Central memory CD8-positive, alpha-beta T cell (primary cell): ENCODE measurements around the gene PROSER1.

Source experiments
- ATAC-seq: fragments of 150-1000 bp; cut with Tn5 transposase; replicated peaks from 2 replicates; pipeline ENCODE4 v1.10.0; 2022; ENCODE audit warnings: mild to moderate bottlenecking, moderate FRiP score, moderate number of reproducible peaks; ENCODE audit not compliant: poor library complexity, severe bottlenecking; ENCODE audit errors: extremely low read depth
- DNase-seq, 2 donors: peaks; one replicate each; pipeline ENCODE4 v3.0.0; 2021; ENCODE audit warnings: low spot score in 2 of 2
- H3K27ac Mint-ChIP-seq: one replicate; pipeline ENCODE4 v1.8.0; 2022; ENCODE audit warnings: low read depth, mild to moderate bottlenecking, moderate library complexity, mixed read lengths
- H3K27me3 Mint-ChIP-seq: one replicate; pipeline ENCODE4 v1.8.0; 2022; ENCODE audit warnings: mixed read lengths
- H3K36me3 Mint-ChIP-seq: one replicate; pipeline ENCODE4 v1.8.0; 2022; ENCODE audit warnings: mild to moderate bottlenecking, moderate library complexity, mixed read lengths; ENCODE audit not compliant: insufficient read depth
- H3K4me1 Mint-ChIP-seq: one replicate; pipeline ENCODE4 v1.8.0; 2022; ENCODE audit warnings: mixed read lengths
- H3K4me3 Mint-ChIP-seq: one replicate; pipeline ENCODE4 v1.8.0; 2022; ENCODE audit warnings: mild to moderate bottlenecking, moderate library complexity, mixed read lengths
- H3K9me3 Mint-ChIP-seq: one replicate; pipeline ENCODE4 v1.8.0; 2022; ENCODE audit warnings: mixed read lengths

PROSER1 gene

GRCh38 chr13:39044536-39044935 is 6.6 kb upstream of the PROSER1 start:
- Mint-ChIP-seq H3K4me1 (peaks cover 5% of the 10 kb centered on the region), H3K9me3 (no peaks in the 10 kb centered on the region), H3K36me3 (peaks cover 13% of the 10 kb centered on the region), H3K27ac (no peak overlapping the region), H3K27me3 (no peaks in the 10 kb centered on the region), H3K4me3 (no peak overlapping the region)
- no peak for DNase-seq
- no peak for ATAC-seq

- Mint-ChIP-seq H3K27ac (no peak overlapping the region), H3K4me3 (no peak overlapping the region), H3K27me3 (no peaks in the 10 kb centered on the region), H3K4me1 (peaks cover 25% of the 10 kb centered on the region), H3K36me3 (peaks cover 25% of the 10 kb centered on the region), H3K9me3 (no peaks in the 10 kb centered on the region)
- no peak for ATAC-seq
- DNase-seq, result no peak
Measured at GRCh38 chr13:39040206-39040605, 2.3 kb upstream of the PROSER1 start.

- H3K36me3 Mint-ChIP-seq, result peaks cover 23% of the 10 kb centered on the region
- no peak for DNase-seq
- ATAC-seq, result no peak
- no peaks in the 10 kb centered on the region for H3K9me3 Mint-ChIP-seq
- no peaks in the 10 kb centered on the region for H3K27me3 Mint-ChIP-seq
- H3K4me1 Mint-ChIP-seq, result peaks cover 36% of the 10 kb centered on the region
- peak overlapping the region; percentile 85 for H3K4me3 Mint-ChIP-seq
- H3K27ac Mint-ChIP-seq, result peak overlapping the region; percentile 86
Measured at GRCh38 chr13:39039041-39039440, 1.2 kb upstream of the PROSER1 start.

- peak in 1 of 2 donors; percentile 50 for DNase-seq
- H3K9me3 Mint-ChIP-seq, result no peaks in the 10 kb centered on the region
Measured at GRCh38 chr13:39038569-39039030, 711 bp upstream of the PROSER1 start.

GRCh38 chr13:39037410-39037879 is 444 bp downstream of the PROSER1 start:
- H3K4me1 Mint-ChIP-seq, result peaks cover 39% of the 10 kb centered on the region
- peak; percentile 3 for ATAC-seq

More at GRCh38 chr13:39038569-39039030, 711 bp upstream of the PROSER1 start:
- no peaks in the 10 kb centered on the region for H3K27me3 Mint-ChIP-seq
- H3K4me1 Mint-ChIP-seq, result peaks cover 39% of the 10 kb centered on the region
- H3K27ac Mint-ChIP-seq, result peak overlapping the region; percentile 86
- ATAC-seq, result peak; percentile 57
- peak overlapping the region; percentile 85 for H3K4me3 Mint-ChIP-seq
- peaks cover 22% of the 10 kb centered on the region for H3K36me3 Mint-ChIP-seq

GRCh38 chr13:39036212-39036611 is 1.7 kb downstream of the PROSER1 start:
- peak overlapping the region; percentile 86 for H3K27ac Mint-ChIP-seq

More at GRCh38 chr13:39037410-39037879, 444 bp downstream of the PROSER1 start:
- Mint-ChIP-seq H3K4me3 (peak overlapping the region; percentile 85), H3K9me3 (no peaks in the 10 kb centered on the region), H3K27me3 (no peaks in the 10 kb centered on the region), H3K27ac (peak overlapping the region; percentile 86), H3K36me3 (peaks cover 21% of the 10 kb centered on the region)
- DNase-seq, result peak; percentile 13 to 18

GRCh38 chr13:39035799-39036198 is 2.1 kb downstream of the PROSER1 start:
- Mint-ChIP-seq H3K9me3 (no peaks in the 10 kb centered on the region), H3K27me3 (no peaks in the 10 kb centered on the region), H3K4me1 (peaks cover 45% of the 10 kb centered on the region), H3K27ac (peak overlapping the region; percentile 86), H3K4me3 (peak overlapping the region; percentile 85), H3K36me3 (peaks cover 21% of the 10 kb centered on the region)
- DNase-seq, result no peak
- ATAC-seq, result no peak

More at GRCh38 chr13:39036212-39036611, 1.7 kb downstream of the PROSER1 start:
- H3K9me3 Mint-ChIP-seq, result no peaks in the 10 kb centered on the region
- no peak for ATAC-seq
- DNase-seq, result no peak
- H3K36me3 Mint-ChIP-seq, result peaks cover 21% of the 10 kb centered on the region
- H3K4me3 Mint-ChIP-seq, result peak overlapping the region; percentile 85
- no peaks in the 10 kb centered on the region for H3K27me3 Mint-ChIP-seq
- H3K4me1 Mint-ChIP-seq, result peaks cover 48% of the 10 kb centered on the region

- Mint-ChIP-seq H3K4me3 (peak overlapping the region; percentile 85), H3K4me1 (peaks cover 43% of the 10 kb centered on the region), H3K27ac (peak overlapping the region; percentile 86), H3K27me3 (no peaks in the 10 kb centered on the region), H3K36me3 (peaks cover 22% of the 10 kb centered on the region), H3K9me3 (no peaks in the 10 kb centered on the region)
- DNase-seq (no peak), ATAC-seq (no peak)
Measured at GRCh38 chr13:39035204-39035603, 2.7 kb downstream of the PROSER1 start.

GRCh38 chr13:39034085-39034484 is 3.8 kb downstream of the PROSER1 start:
- no peaks in the 10 kb centered on the region for H3K9me3 Mint-ChIP-seq
- peaks cover 43% of the 10 kb centered on the region for H3K4me1 Mint-ChIP-seq
- H3K36me3 Mint-ChIP-seq, result peaks cover 24% of the 10 kb centered on the region
- DNase-seq, result no peak
- ATAC-seq, result no peak
- H3K27ac Mint-ChIP-seq, result no peak overlapping the region
- no peaks in the 10 kb centered on the region for H3K27me3 Mint-ChIP-seq
- no peak overlapping the region for H3K4me3 Mint-ChIP-seq

GRCh38 chr13:39032150-39032549 is 5.7 kb downstream of the PROSER1 start:
- Mint-ChIP-seq H3K27ac (no peak overlapping the region), H3K4me3 (no peak overlapping the region), H3K4me1 (peaks cover 47% of the 10 kb centered on the region), H3K27me3 (no peaks in the 10 kb centered on the region), H3K36me3 (peaks cover 24% of the 10 kb centered on the region), H3K9me3 (no peaks in the 10 kb centered on the region)
- no peak for ATAC-seq
- no peak for DNase-seq

- H3K4me1 Mint-ChIP-seq, result peaks cover 5% of the 10 kb centered on the region
- no peaks in the 10 kb centered on the region for H3K27me3 Mint-ChIP-seq
- H3K36me3 Mint-ChIP-seq, result peaks cover 61% of the 10 kb centered on the region
- H3K4me3 Mint-ChIP-seq, result no peak overlapping the region
- DNase-seq (no peak), ATAC-seq (no peak)
- no peak overlapping the region for H3K27ac Mint-ChIP-seq
- no peaks in the 10 kb centered on the region for H3K9me3 Mint-ChIP-seq
Measured at GRCh38 chr13:39025433-39025839, 12.5 kb downstream of the PROSER1 start.

- no peaks in the 10 kb centered on the region for H3K27me3 Mint-ChIP-seq
- H3K27ac Mint-ChIP-seq, result no peak overlapping the region
- peaks cover 7% of the 10 kb centered on the region for H3K4me1 Mint-ChIP-seq
- H3K4me3 Mint-ChIP-seq, result no peak overlapping the region
- ATAC-seq (no peak), DNase-seq (no peak)
- H3K36me3 Mint-ChIP-seq, result peaks cover 63% of the 10 kb centered on the region
- H3K9me3 Mint-ChIP-seq, result no peaks in the 10 kb centered on the region
Measured at GRCh38 chr13:39023761-39024160, 14.1 kb downstream of the PROSER1 start.

GRCh38 chr13:39023316-39023715 is 14.6 kb downstream of the PROSER1 start:
- Mint-ChIP-seq H3K4me3 (no peak overlapping the region), H3K9me3 (no peaks in the 10 kb centered on the region), H3K27me3 (no peaks in the 10 kb centered on the region), H3K27ac (no peak overlapping the region), H3K36me3 (peaks cover 63% of the 10 kb centered on the region), H3K4me1 (peaks cover 12% of the 10 kb centered on the region)
- no peak for ATAC-seq
- DNase-seq, result no peak
